ENCODE measurements around the gene NUPR1.
"Not testable (repeated sequence)": the region's sequence is repeated elsewhere in the genome, so short reads cannot be mapped to it uniquely, and the experiment has no call there.

Gene NUPR1

GRCh38 chr16:28526201-28527099, 12.3 kb downstream of the NUPR1 start:
- no peak for DNase-seq

DNA sequence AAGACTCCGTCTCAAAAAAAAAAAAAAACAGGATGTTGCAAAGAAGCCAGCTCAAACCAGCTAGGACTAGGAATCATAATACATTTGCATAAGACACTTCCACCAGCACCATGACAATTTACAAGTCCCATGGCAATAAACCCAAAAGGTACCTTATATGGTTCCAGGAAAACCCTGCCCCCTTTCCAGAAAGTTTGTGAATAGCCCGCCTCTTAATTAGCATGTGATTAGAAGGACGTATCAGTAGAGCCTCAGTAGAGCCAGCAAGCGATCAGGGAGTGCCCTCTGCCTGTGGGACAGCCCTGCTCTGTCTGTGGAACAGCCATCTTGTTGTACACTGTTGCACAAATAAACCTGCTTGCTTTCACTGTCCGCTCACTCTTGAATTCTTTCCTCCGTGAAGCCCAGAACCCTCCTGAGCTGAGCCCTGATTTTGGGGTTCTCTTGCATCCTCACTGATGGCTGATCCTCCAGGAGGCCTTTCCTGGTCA, 14.0 kb downstream of the NUPR1 start:
- no peak for DNase-seq

DNA sequence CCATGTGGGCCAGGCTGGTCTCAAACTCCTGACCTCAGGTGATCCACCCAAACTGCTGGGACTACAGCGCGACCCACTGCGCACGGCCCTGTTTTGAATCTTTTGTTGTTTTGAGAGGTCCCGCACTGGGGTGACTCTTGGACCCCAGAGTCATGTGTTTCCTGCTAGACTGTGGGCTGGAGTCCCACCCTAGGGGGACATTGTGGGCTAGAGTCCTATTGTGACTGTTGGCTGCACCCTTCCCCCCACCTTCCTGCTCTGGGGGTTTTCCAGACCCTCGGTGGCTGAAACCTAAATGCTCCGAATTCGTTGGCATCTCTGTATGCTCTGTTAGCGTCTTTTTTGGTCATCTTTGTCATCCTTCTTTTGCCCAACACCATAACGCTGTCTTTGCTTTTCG, 16.0 kb downstream of the NUPR1 start:
- DNase-seq: no peak

DNA sequence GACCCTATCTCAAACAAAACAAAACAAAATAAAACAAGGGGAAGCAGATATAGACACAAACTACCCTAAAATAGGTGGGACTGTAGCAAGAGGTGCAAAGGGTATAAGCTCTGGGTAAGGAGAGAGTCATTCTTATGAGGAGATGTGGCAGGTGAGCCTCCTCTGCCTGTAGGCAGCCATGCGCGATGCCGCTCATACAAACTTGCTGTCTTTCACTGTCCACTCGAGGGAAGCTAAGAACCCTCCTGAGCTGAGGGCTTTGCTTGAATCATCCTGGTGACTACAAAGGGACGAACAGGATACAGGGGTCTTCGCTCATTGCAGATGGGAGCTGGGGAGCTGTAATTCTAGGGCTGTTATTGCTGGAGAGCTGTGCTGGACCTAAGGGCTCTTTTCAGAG, 17.3 kb downstream of the NUPR1 start:
- no peak for DNase-seq

GRCh38 chr16:28520672-28521071, 18.1 kb downstream of the NUPR1 start:
- DNase-seq: no peak

- no peak for DNase-seq
These were observed 24.5 kb downstream of the NUPR1 start for GRCh38 chr16:28514246-28514645.

GRCh38 chr16:28513484-28514181, 25.1 kb downstream of the NUPR1 start:
- DNase-seq: no peak

DNA sequence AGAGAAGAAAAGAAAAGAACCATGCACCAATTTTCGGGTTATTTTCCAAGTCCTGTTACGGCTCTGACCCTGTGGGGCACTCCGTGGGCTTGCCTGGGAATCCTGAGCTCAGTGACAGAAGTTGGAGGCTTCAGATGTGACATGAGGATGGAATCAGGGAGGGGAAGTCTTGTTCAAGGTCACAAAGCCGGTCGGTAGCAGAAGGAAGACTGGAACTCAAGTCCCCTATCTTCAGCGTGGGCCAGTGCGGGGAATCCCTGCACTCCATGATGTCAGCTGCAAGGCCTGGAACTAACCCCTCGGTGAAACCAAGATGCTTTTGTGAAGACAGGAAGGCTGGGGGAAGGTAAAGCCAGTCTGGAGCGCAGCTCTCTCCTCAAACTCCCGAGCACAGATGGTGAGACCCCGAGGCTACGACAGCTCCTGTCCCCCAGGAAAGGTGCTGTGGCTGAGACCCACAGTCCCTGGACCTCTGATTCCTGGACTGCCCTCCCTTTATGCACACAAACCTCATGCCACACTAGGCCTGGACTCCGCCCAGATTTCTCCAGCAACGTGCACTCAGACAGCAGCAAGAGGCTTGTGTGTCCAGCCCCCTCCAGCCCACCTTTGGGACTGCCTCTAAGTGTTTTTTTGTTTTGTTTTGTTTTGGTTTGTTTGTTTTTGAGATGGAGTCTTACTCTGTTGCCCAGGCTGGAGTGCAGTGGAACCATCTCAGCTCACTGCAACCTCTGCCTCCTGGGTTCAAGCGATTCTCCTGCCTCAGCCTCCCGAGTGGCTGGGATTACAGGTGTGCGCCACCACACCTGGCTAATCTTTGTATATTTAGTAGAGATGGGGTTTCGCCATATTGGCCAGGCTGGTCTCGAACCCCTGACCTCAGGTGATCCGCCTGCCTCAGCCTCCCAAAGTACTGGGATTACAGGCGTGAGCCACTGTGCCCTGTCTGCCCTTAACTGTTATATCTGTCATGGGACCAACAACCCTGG, 26.7 kb downstream of the NUPR1 start:
- no peak for DNase-seq

- DNase-seq: no peak
These were observed 27.7 kb downstream of the NUPR1 start for GRCh38 chr16:28511031-28511430.

DNA sequence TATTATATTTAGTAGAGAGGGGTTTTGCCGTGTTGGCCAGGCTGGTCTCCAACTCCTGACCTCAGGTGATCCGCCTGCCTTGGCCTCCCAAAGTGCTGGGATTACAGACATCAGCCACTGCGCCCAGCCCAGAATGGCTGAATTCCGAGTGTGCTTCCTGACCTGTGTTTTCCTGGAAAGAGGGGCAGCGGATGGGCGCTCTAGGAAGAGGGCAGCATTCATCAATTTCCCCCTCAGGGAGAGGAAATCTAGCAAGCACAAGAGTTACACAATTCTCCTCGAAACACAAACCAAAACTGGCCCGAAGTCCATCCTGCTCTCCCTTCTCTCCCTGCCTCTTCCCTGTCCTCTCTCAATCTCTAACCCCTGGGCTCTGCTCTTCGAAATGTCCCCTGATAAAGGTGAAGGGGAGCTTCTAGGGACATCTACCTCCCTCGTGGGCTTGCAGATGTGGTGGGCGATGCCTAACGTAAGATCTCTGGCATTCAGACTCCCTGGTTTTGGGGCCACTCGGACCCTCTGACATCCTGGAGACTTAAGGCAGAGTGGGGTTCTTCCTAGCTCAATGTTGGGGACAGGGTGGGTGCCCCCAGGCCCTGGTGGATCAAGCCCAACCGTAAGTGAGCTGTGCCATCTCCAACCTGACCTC, 33.2 kb downstream of the NUPR1 start:
- no peak for DNase-seq

DNA sequence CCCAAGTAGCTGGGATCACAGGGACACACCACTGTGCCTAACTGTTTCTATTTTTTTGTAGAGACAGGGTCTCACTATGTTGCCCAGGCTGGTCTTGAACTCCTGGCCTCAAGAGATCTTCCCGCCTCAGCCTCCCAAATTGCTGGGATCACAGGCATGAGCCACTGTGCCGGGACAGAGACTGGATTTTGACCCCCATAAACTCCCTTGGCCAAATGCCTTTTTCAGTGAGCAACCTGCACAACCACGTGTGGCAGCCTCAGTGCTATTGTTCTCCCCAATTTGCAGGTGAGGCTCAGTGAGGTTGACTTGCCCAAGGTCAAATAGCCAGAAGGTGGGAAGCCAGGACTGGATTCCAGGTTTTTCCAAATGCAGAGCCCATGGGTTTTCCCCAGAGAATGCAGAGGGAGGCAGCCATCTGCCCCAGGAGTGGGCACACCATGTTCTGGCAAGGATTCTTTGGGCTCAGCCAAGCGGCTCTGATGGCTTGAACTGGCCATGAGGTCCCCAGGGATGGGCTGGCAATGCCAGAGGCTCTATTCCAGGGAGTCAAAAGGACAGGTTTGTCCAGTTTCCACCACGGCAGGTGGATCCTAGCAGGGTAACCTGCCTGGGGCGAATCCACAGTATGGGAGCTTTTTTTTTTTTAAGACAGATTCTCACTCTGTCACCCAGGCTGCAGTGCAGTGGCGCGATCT, 33.9 kb downstream of the NUPR1 start:
- no peak for DNase-seq

GRCh38 chr16:28503470-28504259, 35.1 kb downstream of the NUPR1 start:
- DNase-seq: no peak

GRCh38 chr16:28502290-28502689, 36.5 kb downstream of the NUPR1 start:
- DNase-seq: no peak

- no peak for DNase-seq
These were observed 37.2 kb downstream of the NUPR1 start for GRCh38 chr16:28501258-28502232.

DNA sequence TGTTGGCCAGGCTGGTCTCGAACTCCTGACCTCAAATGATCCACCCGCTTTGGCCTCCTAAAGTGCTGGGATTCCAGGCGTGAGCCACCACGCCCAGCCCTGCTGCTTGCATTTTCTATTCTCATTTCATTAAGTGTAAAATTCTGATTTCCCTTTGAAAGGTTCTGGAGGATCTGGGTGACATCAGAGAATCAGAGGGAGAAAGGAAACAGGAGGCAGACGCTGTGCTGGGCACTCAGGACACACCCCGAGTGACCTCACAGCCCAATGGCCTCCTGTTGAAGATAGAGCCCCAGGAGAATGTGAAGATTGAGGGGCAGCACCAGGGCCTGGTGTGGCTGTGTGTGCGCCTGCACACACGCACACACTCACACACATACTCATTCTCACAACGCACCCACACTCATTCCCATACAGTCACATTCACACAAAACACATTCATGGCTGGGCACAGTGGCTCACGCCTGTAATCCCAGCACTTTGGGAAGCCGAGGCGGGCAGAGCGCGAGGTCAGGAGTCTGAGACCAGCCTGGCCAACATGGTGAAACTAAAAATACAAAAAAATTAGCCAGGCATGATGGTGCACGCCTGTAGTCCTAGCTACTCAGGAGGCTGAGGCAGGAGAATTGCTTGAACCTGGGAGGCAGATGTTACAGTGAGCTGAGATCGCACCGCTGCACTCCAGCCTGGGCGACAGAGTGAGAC, 38.1 kb downstream of the NUPR1 start:
- DNase-seq: not testable (repeated sequence)

GRCh38 chr16:28499854-28500253, 38.9 kb downstream of the NUPR1 start:
- no peak for DNase-seq

- no peak for DNase-seq
These were observed 40.0 kb downstream of the NUPR1 start for GRCh38 chr16:28498666-28499381.

All from CD4-positive, alpha-beta T cell treated with Interleukin-17A for 4 hours (primary cell).